ENCODE data around the gene CARD19.

DNA sequence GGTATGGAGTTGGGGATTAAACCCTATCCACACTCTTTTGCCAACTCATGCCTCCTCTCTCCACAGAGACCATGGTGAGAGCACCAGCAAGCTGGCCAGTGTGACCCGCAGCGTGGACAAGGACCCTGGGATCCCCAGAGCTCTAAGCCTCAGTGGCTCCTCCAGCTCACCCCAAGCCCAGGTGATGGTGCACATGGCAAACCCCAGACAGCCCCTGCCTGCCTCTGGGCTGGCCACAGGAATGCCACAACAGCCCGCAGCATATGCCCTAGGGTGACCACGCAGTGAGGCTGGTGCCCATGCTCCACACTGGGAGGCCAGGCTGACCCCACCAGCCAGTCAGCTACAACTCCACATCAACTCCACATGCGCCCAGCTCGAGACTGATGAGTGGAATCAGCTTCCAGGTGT, 11.5 kb upstream of the CARD19 start:
- TF ChIP-seq ZBTB7A (IDR thresholded peaks at IDR 0.05; ENCODE audit: low read depth) (no peak), FOXM1 (IDR thresholded peaks at IDR 0.05; ENCODE audit: borderline replicate concordance, low read depth) (no peak), MAX (IDR thresholded peaks at IDR 0.05) (no peak), TCF12 (IDR thresholded peaks at IDR 0.05; ENCODE audit: low read depth) (no peak), RAD21 (IDR thresholded peaks at IDR 0.05; ENCODE audit: low read depth) (no peak), TEAD4 (IDR thresholded peaks at IDR 0.05) (no peak), EGR1 (IDR thresholded peaks at IDR 0.05) (no peak), CREB1 (IDR thresholded peaks at IDR 0.05; ENCODE audit: low read depth) (no peak), TAF1 (IDR thresholded peaks at IDR 0.05; ENCODE audit: low read depth) (no peak), EP300 (IDR thresholded peaks at IDR 0.05; ENCODE audit: borderline replicate concordance) (no peak), YY1 (IDR thresholded peaks at IDR 0.05; ENCODE audit: low read depth) (no peak)
- TF ChIP-seq, protein P1, sequence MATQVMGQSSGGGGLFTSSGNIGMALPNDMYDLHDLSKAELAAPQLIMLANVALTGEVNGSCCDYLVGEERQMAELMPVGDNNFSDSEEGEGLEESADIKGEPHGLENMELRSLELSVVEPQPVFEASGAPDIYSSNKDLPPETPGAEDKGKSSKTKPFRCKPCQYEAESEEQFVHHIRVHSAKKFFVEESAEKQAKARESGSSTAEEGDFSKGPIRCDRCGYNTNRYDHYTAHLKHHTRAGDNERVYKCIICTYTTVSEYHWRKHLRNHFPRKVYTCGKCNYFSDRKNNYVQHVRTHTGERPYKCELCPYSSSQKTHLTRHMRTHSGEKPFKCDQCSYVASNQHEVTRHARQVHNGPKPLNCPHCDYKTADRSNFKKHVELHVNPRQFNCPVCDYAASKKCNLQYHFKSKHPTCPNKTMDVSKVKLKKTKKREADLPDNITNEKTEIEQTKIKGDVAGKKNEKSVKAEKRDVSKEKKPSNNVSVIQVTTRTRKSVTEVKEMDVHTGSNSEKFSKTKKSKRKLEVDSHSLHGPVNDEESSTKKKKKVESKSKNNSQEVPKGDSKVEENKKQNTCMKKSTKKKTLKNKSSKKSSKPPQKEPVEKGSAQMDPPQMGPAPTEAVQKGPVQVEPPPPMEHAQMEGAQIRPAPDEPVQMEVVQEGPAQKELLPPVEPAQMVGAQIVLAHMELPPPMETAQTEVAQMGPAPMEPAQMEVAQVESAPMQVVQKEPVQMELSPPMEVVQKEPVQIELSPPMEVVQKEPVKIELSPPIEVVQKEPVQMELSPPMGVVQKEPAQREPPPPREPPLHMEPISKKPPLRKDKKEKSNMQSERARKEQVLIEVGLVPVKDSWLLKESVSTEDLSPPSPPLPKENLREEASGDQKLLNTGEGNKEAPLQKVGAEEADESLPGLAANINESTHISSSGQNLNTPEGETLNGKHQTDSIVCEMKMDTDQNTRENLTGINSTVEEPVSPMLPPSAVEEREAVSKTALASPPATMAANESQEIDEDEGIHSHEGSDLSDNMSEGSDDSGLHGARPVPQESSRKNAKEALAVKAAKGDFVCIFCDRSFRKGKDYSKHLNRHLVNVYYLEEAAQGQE (IDR thresholded peaks at IDR 0.05; ENCODE audit: low read depth): no peak
